Subcutaneous abdominal adipose tissue (tissue), 5 donors: ENCODE measurements around the gene LHFPL3.

ENCODE experiments used
- H3K27ac ChIP-seq: one replicate; pipeline ENCODE4 v1.7.0; 2013; ENCODE audit warnings: low read depth, mild to moderate bottlenecking, inconsistent platforms, low read length, moderate library complexity
- H3K27me3 ChIP-seq, 5 donors: one replicate each; pipeline ENCODE4 v1.7.0; 2013; ENCODE audit warnings: low read length in 5 of 5, inconsistent platforms in 1 of 5; ENCODE audit not compliant: control insufficient read depth in 5 of 5, insufficient read depth in 4 of 5
- H3K36me3 ChIP-seq, 5 donors: one replicate each; pipeline ENCODE4 v1.7.0; 2013; ENCODE audit warnings: low read length in 5 of 5; ENCODE audit not compliant: control insufficient read depth in 5 of 5, insufficient read depth in 5 of 5
- H3K4me1 ChIP-seq, 5 donors: one replicate each; pipeline ENCODE4 v1.7.0; 2013; ENCODE audit warnings: low read length in 5 of 5, mild to moderate bottlenecking in 3 of 5, moderate library complexity in 1 of 5; ENCODE audit not compliant: control insufficient read depth in 5 of 5, insufficient read depth in 5 of 5
- H3K4me3 ChIP-seq, 5 donors: one replicate each; pipeline ENCODE4 v1.7.0; 2013; ENCODE audit warnings: low read length in 5 of 5, low read depth in 1 of 5
- H3K9ac ChIP-seq, 5 donors: one replicate each; pipeline ENCODE4 v1.7.0; 2013; ENCODE audit warnings: low read length in 5 of 5, mild to moderate bottlenecking in 4 of 5, moderate library complexity in 3 of 5
- H3K9me3 ChIP-seq, 5 donors: one replicate each; pipeline ENCODE4 v1.7.0; 2013; ENCODE audit warnings: low read length in 5 of 5; ENCODE audit not compliant: control insufficient read depth in 5 of 5
- donor health status: healthy.
- donor health status: healthy.
- donor health status: healthy.
- donor health status: healthy.
- donor health status: healthy.

Gene LHFPL3

GRCh38 chr7:104795086-104795485 lies 466.7 kb downstream of the LHFPL3 start:
- no peak overlapping the region for H3K4me3 ChIP-seq

DNA sequence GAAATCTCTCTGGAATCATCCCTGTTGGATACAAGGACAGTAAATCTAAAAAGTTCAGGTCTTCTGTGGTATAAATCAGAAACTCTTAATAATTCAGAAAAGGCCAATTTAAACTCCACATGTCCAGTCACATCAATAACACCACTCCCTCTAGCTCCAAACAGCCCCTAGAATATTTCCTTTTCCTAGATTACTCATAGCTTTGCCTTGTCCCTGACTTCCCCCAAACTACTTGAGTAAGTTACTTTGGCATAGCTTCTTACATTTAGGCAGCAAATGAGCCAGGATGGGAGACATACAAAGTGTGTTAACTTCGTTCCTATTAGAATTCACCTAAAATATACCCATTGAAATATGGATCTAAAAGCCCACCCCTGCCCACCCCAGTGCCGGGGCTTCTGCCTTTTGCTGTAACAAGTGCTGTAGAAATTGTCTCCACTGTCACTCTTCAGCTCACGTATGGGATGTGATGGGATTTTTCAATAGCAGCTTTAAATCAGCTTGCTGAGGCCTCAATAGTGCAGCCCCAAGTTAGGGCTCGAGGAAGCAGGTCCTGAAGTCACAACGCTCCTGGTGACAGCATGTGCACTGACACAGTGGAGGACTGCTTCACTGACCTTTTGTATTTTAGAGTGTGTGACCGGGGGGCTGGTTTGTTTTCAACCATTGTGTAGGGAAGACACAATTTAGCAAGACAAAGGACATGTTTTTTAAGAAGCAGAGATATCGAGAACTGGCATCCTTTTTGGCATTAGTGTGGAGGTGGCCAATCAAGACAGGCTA lies 467.4 kb downstream of the LHFPL3 start:
- no peak overlapping the region for H3K9ac ChIP-seq
- H3K4me3 ChIP-seq = no peak overlapping the region
- H3K27me3 ChIP-seq = peaks cover 0 to 3% (median 0%) of the 10 kb centered on the region in 5 donors
- no peak overlapping the region for H3K27ac ChIP-seq
- H3K4me1 ChIP-seq = no peaks in the 10 kb centered on the region
- no peaks in the 10 kb centered on the region for H3K9me3 ChIP-seq
- H3K36me3 ChIP-seq = no peaks in the 10 kb centered on the region

More at GRCh38 chr7:104795086-104795485, 466.7 kb downstream of the LHFPL3 start:
- Histone ChIP-seq H3K9me3 (no peaks in the 10 kb centered on the region), H3K27ac (no peak overlapping the region), H3K27me3 (peaks cover 0 to 3% (median 0%) of the 10 kb centered on the region in 5 donors), H3K36me3 (no peaks in the 10 kb centered on the region), H3K4me1 (no peaks in the 10 kb centered on the region), H3K9ac (no peak overlapping the region)

DNA sequence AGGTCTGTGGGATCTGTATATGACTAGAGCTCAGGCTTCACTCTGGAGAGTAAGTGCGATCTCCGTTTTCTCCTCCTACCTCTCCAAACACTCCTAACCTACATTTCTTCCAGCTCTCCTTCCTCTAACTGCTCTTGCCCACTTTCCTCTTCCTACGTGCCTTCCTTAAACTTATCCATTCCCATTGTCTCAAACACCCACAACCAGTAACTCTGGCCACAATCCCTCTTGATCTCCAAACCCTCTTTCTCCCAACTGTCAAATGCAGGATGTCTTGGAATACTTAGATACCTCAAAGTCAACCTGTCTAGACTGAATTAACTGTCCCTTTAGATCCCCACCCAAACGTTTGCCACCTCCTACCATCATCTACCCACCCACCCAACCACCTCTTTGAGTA lies 471.9 kb downstream of the LHFPL3 start:
- Histone ChIP-seq H3K9me3 (peaks cover 0 to 2% (median 0%) of the 10 kb centered on the region in 5 donors), H3K27me3 (no peaks in the 10 kb centered on the region), H3K4me1 (no peaks in the 10 kb centered on the region), H3K4me3 (no peak overlapping the region), H3K36me3 (no peaks in the 10 kb centered on the region), H3K27ac (no peak overlapping the region), H3K9ac (no peak overlapping the region)

DNA sequence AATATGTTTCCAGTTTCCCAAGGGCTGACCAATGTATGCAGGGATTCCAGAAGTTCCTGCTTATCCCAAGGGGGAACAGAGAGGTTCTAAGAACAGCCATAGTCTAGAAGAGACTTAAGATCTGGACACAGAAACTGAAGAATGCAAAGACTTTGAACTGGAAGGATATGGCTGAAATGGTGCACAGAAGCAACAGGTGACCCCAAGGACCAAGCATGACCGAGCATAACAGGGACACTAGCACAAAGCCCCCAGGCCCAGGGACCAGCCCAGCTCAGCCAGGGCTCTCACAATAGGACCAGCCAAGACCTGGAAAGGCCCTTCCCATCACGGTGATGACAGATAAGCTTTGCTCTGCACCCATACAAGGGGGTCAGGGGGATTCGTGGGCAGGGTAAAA lies 472.6 kb downstream of the LHFPL3 start:
- no peak overlapping the region for H3K27ac ChIP-seq
- H3K36me3 ChIP-seq = no peaks in the 10 kb centered on the region
- H3K27me3 ChIP-seq = no peaks in the 10 kb centered on the region
- H3K4me1 ChIP-seq = no peaks in the 10 kb centered on the region
- peaks cover 0 to 2% (median 0%) of the 10 kb centered on the region in 5 donors for H3K9me3 ChIP-seq
- no peak overlapping the region for H3K4me3 ChIP-seq
- no peak overlapping the region for H3K9ac ChIP-seq

- Histone ChIP-seq H3K27ac (no peak overlapping the region), H3K4me3 (no peak overlapping the region), H3K36me3 (no peaks in the 10 kb centered on the region), H3K9ac (no peak overlapping the region), H3K4me1 (no peaks in the 10 kb centered on the region), H3K9me3 (peaks cover 0 to 4% (median 0%) of the 10 kb centered on the region in 5 donors), H3K27me3 (peaks cover 0 to 4% (median 0%) of the 10 kb centered on the region in 5 donors)
Measured at GRCh38 chr7:104803931-104804330, 475.5 kb downstream of the LHFPL3 start.

GRCh38 chr7:104804696-104805095 lies 476.3 kb downstream of the LHFPL3 start:
- Histone ChIP-seq H3K4me3 (no peak overlapping the region), H3K9ac (no peak overlapping the region), H3K4me1 (no peaks in the 10 kb centered on the region), H3K27ac (no peak overlapping the region), H3K36me3 (no peaks in the 10 kb centered on the region), H3K27me3 (peaks cover 0 to 4% (median under 1%) of the 10 kb centered on the region in 5 donors), H3K9me3 (peaks cover 0 to 4% (median 0%) of the 10 kb centered on the region in 5 donors)

DNA sequence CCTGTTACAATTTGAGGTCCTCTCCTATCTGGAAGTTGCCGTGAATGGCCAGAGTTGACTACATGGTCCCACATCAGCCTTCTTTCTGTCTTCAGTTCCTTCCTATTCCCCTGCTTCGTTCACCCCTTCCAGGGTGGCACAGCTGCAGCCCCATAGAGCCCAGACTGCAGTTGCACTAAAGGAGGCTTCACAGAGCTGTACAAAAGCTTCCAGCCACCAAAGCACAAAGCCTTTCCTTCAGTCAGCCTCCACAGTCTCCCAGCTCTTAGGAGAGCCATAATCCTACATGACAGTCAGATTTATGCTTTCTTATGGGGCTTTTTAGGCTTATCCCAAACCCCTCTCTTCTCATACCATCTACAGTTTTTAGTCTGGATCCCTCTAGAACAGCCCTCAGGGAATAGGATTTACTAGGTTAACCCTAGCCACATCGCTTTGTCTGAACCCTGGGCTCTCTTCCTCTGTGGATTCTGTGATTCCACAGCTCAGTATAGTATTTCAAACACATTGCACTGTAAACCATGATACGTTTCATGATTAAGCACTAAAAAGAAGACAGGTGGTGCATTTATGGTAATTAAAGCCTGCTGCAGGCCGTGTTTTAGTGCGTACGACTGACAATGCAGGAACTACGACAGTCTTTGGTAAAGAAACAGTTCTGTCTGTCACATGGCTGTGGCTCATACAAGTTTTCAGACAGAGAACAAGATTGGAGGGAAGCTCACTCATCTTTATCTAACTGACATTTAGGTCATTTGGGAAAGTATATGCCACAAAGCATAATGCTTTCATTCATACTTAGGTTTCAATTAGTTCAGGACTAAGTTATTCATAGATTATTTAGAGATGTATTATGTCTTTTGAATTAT lies 477.3 kb downstream of the LHFPL3 start:
- peaks cover 0 to 4% (median 0%) of the 10 kb centered on the region in 5 donors for H3K9me3 ChIP-seq
- H3K4me1 ChIP-seq = no peaks in the 10 kb centered on the region
- no peak overlapping the region for H3K9ac ChIP-seq
- H3K27ac ChIP-seq = no peak overlapping the region
- no peaks in the 10 kb centered on the region for H3K36me3 ChIP-seq
- H3K27me3 ChIP-seq = peaks cover 0 to 8% (median 2%) of the 10 kb centered on the region in 5 donors
- no peak overlapping the region for H3K4me3 ChIP-seq

DNA sequence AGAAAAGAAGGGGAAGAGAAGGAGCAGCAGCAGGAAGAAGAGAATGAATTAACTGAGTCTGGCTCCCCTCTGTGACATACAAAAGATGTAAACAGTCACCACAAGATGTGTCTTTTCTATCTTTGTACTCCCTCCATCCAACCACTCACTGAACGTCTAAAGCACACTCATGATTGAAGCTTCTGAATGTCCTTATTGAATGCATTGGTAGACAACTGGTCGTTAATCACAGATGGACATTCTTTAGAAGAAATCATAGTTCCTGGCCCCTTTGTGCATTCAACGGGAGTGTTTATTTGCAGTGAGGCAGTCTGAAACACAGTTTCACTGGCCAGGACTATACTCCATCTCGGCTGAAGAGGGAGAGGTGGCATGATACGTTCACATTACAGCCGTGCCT lies 479.3 kb downstream of the LHFPL3 start:
- Histone ChIP-seq H3K36me3 (no peaks in the 10 kb centered on the region), H3K27me3 (peaks cover 0 to 8% (median 2%) of the 10 kb centered on the region in 5 donors), H3K4me1 (no peaks in the 10 kb centered on the region), H3K4me3 (no peak overlapping the region), H3K9ac (no peak overlapping the region), H3K27ac (no peak overlapping the region), H3K9me3 (peaks cover 0 to 4% (median 0%) of the 10 kb centered on the region in 5 donors)

GRCh38 chr7:104809906-104810305 lies 481.5 kb downstream of the LHFPL3 start:
- no peak overlapping the region for H3K9ac ChIP-seq
- H3K27me3 ChIP-seq = peaks cover 0 to 8% (median 3%) of the 10 kb centered on the region in 5 donors
- no peak overlapping the region for H3K27ac ChIP-seq
- no peak overlapping the region for H3K4me3 ChIP-seq
- H3K36me3 ChIP-seq = no peaks in the 10 kb centered on the region
- H3K4me1 ChIP-seq = no peaks in the 10 kb centered on the region
- H3K9me3 ChIP-seq = peaks cover 0 to 4% (median 0%) of the 10 kb centered on the region in 5 donors

DNA sequence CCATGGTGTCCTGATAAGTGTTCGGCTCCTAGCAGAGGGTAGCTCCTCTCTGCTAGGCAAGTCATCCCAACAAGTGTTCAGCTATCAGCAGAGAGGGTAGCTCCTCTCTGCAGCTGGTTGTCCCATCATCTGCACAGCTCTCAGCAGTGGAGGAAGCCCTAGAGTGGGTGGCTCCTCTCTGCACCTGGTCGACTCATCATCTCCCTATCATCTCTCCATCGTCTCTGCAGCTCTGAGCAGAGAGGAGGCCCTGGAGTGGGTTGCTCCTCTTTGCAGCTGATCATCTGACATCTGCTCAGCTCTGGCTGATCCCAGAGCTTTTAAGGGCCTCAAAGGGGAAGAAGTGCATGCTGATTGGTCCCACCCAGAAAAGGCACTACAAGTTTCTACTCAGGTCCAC lies 485.7 kb downstream of the LHFPL3 start:
- Histone ChIP-seq H3K4me3 (no peak overlapping the region), H3K9ac (no peak overlapping the region), H3K27me3 (peaks cover 0 to 4% (median 3%) of the 10 kb centered on the region in 5 donors), H3K4me1 (no peaks in the 10 kb centered on the region), H3K36me3 (no peaks in the 10 kb centered on the region), H3K9me3 (no peaks in the 10 kb centered on the region), H3K27ac (no peak overlapping the region)
